Peyer's patch (tissue), 4 donors: ENCODE results near the gene SOWAHB. TPM values are rescaled to one million over a fixed set of nuclear protein-coding genes. Genes with fewer than 3 reads are reported as not detected.

Source experiments
- DNase-seq, 3 donors: peaks; one replicate each; pipeline ENCODE4 v3.0.0-alpha.2; 2017 to 2019
- H3K27ac ChIP-seq, 4 donors: fragments of 200-600 bp; sonication (generic); one replicate each; pipeline ENCODE4 v1.5.1; 2016 to 2019
- H3K27me3 ChIP-seq, 2 donors: fragments of 200-600 bp; sonication (generic); one replicate each; pipeline ENCODE4 v1.5.1; 2019
- H3K36me3 ChIP-seq, 3 donors: fragments of 200-600 bp; sonication (generic); one replicate each; pipeline ENCODE4 v1.5.1; 2016 to 2019
- H3K4me1 ChIP-seq, 4 donors: fragments of 200-600 bp; sonication (generic); one replicate each; pipeline ENCODE4 v1.5.1; 2016 to 2019
- H3K4me3 ChIP-seq, 4 donors: fragments of 200-600 bp; sonication (generic); 1 replicate in 3 of 4; 2 replicates in 1 of 4; pipeline ENCODE4 v1.5.1; 2016 to 2019; ENCODE audit warnings: mild to moderate bottlenecking in 1 of 4
- H3K9me3 ChIP-seq, 4 donors: fragments of 200-600 bp; sonication (generic); one replicate each; pipeline ENCODE4 v1.5.1; 2016 to 2019; ENCODE audit warnings: mild to moderate bottlenecking in 1 of 4
- CTCF ChIP-seq, 6 experiments: fragments of 450-650 bp in 4 of 6; fragments of 200-600 bp in 2 of 6; sonication (generic) in 1 of 6; IDR thresholded peaks; one replicate each; pipeline ENCODE4 v1.5.1; 2017 to 2019; ENCODE audit warnings: antibody characterized with exemption in 6 of 6, mild to moderate bottlenecking in 3 of 6, moderate library complexity in 1 of 6
- POLR2A ChIP-seq, 2 donors: fragments of 450-650 bp; IDR thresholded peaks; one replicate each; pipeline ENCODE4 v1.5.1; 2017; ENCODE audit warnings: antibody characterized with exemption in 2 of 2, mild to moderate bottlenecking in 2 of 2, moderate library complexity in 2 of 2
- total RNA-seq, 4 donors: library from RNA; depleted of rRNA; stranded (reverse); fragments of >200 nt; gene quantifications; one replicate each; pipeline ENCODE4 v1.1.0, GENCODE V29; 2016

SOWAHB gene
- total RNA-seq = 10 to 100 TPM; 11.6 to 30.8 (median 27.4) TPM

GRCh38 chr4:76897536-76898384 lies at the start of gene SOWAHB:
Gene SOWAHB (minus strand): TSS chr4:76898144. CDS start chr4:76897849, 295 bp downstream.
- TF ChIP-seq POLR2A (IDR thresholded peaks at IDR 0.05) (peak; percentile 79 to 88), CTCF (IDR thresholded peaks at IDR 0.05) (no peak)
- peaks cover 0 to 35% (median 7%) of the 10 kb centered on the region in 4 donors for H3K4me1 ChIP-seq
- DNase-seq = peak in 2 of 3 donors; percentile 91 to 95
- H3K27ac ChIP-seq = peak within 1 kb of the TSS in 3 of 4 donors; percentile 81 to 95 (median 91)
- peaks cover 0 to 6% of the 10 kb centered on the region in 2 donors for H3K27me3 ChIP-seq
- H3K36me3 ChIP-seq = no peaks in the 10 kb centered on the region
- H3K4me3 ChIP-seq = peak within 1 kb of the TSS; percentile 40 to 84 (median 56)
- H3K9me3 ChIP-seq = no peaks in the 10 kb centered on the region

GRCh38 chr4:76947369-76947768 lies 49.4 kb upstream of the SOWAHB start:
- H3K36me3 ChIP-seq = no peaks in the 10 kb centered on the region
- TF ChIP-seq POLR2A (IDR thresholded peaks at IDR 0.05) (no peak), CTCF (IDR thresholded peaks at IDR 0.05) (no peak)
- H3K4me3 ChIP-seq = no peak overlapping the region
- H3K27ac ChIP-seq = no peak overlapping the region
- H3K4me1 ChIP-seq = peaks cover 0 to 16% (median 0%) of the 10 kb centered on the region in 4 donors
- DNase-seq = no peak
- no peaks in the 10 kb centered on the region for H3K9me3 ChIP-seq
- H3K27me3 ChIP-seq = no peaks in the 10 kb centered on the region

- Histone ChIP-seq H3K4me1 (peaks cover 0 to 11% (median 0%) of the 10 kb centered on the region in 4 donors), H3K27me3 (no peaks in the 10 kb centered on the region), H3K27ac (no peak overlapping the region), H3K9me3 (no peaks in the 10 kb centered on the region), H3K36me3 (no peaks in the 10 kb centered on the region), H3K4me3 (no peak overlapping the region)
- TF ChIP-seq CTCF (IDR thresholded peaks at IDR 0.05) (no peak), POLR2A (IDR thresholded peaks at IDR 0.05) (no peak)
- DNase-seq = no peak
Measured at GRCh38 chr4:76943790-76944189, 45.8 kb upstream of the SOWAHB start.

- Histone ChIP-seq H3K4me3 (no peak overlapping the region), H3K36me3 (no peaks in the 10 kb centered on the region), H3K27me3 (no peaks in the 10 kb centered on the region), H3K27ac (no peak overlapping the region), H3K4me1 (peaks cover 0 to 7% (median 0%) of the 10 kb centered on the region in 4 donors), H3K9me3 (no peaks in the 10 kb centered on the region)
- TF ChIP-seq POLR2A (IDR thresholded peaks at IDR 0.05) (no peak), CTCF (IDR thresholded peaks at IDR 0.05) (no peak)
- no peak for DNase-seq
Measured at GRCh38 chr4:76943129-76943620, 45.2 kb upstream of the SOWAHB start.

GRCh38 chr4:76939184-76939583 lies 41.2 kb upstream of the SOWAHB start:
- TF ChIP-seq CTCF (IDR thresholded peaks at IDR 0.05) = no peak
- no peak for TF ChIP-seq POLR2A (IDR thresholded peaks at IDR 0.05)
- no peak for DNase-seq
- Histone ChIP-seq H3K4me1 (no peaks in the 10 kb centered on the region), H3K4me3 (no peak overlapping the region), H3K27me3 (no peaks in the 10 kb centered on the region), H3K27ac (no peak overlapping the region), H3K9me3 (no peaks in the 10 kb centered on the region), H3K36me3 (no peaks in the 10 kb centered on the region)
